Suprapubic skin (tissue), 4 donors: ENCODE measurements around the gene SYT13.

Experiments
- EP300 ChIP-seq: sonication (generic); formaldehyde crosslinking; IDR thresholded peaks from one replicate; pipeline ENCODE4 v1.6.1; 2017; ENCODE audit warnings: antibody characterized with exemption
- POLR2A ChIP-seq, 2 donors: fragments of 450-650 bp; IDR thresholded peaks; one replicate each; pipeline ENCODE4 v1.6.1; 2017; ENCODE audit warnings: antibody characterized with exemption in 2 of 2, mild to moderate bottlenecking in 2 of 2, moderate library complexity in 2 of 2
- POLR2AphosphoS5 ChIP-seq, 3 donors: sonication (generic); formaldehyde crosslinking; IDR thresholded peaks; one replicate each; pipeline ENCODE4 v1.6.1; 2017; ENCODE audit warnings: antibody characterized with exemption in 3 of 3
- TF ChIP-seq, protein P1 (sequence below), 2 donors: fragments of 200-600 bp in 1 of 2; fragments of 450-650 bp in 1 of 2; sonication (generic) in 1 of 2; IDR thresholded peaks; one replicate each; pipeline ENCODE4 v1.5.1; 2016 to 2019; ENCODE audit warnings: antibody characterized with exemption in 2 of 2, mild to moderate bottlenecking in 1 of 2, moderate library complexity in 1 of 2

- TF ChIP-seq, protein P1, sequence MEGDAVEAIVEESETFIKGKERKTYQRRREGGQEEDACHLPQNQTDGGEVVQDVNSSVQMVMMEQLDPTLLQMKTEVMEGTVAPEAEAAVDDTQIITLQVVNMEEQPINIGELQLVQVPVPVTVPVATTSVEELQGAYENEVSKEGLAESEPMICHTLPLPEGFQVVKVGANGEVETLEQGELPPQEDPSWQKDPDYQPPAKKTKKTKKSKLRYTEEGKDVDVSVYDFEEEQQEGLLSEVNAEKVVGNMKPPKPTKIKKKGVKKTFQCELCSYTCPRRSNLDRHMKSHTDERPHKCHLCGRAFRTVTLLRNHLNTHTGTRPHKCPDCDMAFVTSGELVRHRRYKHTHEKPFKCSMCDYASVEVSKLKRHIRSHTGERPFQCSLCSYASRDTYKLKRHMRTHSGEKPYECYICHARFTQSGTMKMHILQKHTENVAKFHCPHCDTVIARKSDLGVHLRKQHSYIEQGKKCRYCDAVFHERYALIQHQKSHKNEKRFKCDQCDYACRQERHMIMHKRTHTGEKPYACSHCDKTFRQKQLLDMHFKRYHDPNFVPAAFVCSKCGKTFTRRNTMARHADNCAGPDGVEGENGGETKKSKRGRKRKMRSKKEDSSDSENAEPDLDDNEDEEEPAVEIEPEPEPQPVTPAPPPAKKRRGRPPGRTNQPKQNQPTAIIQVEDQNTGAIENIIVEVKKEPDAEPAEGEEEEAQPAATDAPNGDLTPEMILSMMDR (IDR thresholded peaks at IDR 0.05) = no peak
- TF ChIP-seq EP300 = no peak
- no peak for TF ChIP-seq POLR2A (IDR thresholded peaks at IDR 0.05)
- TF ChIP-seq POLR2AphosphoS5 (IDR thresholded peaks at IDR 0.05) = no peak
These were observed 4.4 kb upstream of the SYT13 start for GRCh38 chr11:45290586-45290985.
